NCI-H446 treated with DMSO at 0.1 percent for 48 hours (cell line): ENCODE data around the gene SP2.

Source experiments
- DNase-seq: peaks from one replicate; lab custom pipeline; 2025; lab: John Stamatoyannopoulos, UW

The SP2 gene

DNA sequence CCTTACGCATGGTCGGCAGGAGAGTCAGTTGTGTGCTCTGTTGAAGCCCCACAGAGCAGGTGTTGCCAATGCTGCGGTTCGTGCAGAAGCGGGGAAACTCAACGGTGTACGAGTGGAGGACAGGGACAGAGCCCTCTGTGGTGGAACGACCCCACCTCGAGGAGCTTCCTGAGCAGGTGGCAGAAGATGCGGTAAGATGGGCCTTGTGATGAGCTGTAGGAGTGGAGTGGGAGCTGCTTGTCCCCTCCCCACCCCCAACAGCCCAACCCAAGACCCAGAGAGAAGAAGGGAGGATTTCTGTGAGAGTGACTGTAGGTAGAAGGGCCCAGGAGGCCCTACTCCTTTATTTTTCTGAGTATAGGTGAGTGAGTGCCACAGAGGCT, 79.8 kb downstream of the SP2 start:
- no peak for DNase-seq

DNA sequence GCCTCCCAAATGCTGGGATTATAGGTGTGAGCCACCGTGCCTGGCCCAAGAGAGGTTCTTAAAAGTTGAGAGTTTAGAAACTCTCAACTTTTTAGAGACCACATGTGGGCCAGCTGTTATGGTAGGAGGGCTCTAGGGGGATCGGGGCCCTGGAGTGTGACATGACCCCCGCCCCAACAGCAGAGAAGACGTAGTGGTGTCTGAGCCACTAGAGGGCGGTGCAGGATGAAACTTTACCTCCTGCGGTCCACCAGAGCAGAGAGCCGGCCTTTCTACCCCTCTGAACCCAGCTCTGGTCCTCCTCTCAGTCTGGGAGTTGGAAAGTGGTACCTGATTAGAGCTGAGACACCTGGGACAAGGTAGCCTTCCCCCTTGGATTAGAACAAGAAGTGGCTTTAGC, 82.3 kb downstream of the SP2 start:
- peak; percentile 1 for DNase-seq
